Ovary (tissue), 3 donors: Measurements from ENCODE around the gene LONRF2.

Experiments
- CTCF ChIP-seq, 3 donors: fragments of 450-650 bp in 2 of 3; fragments of 200-600 bp in 1 of 3; IDR thresholded peaks; one replicate each; pipeline versions ENCODE4 v1.5.1 to v1.8.0; 2016 to 2022; ENCODE audit warnings: antibody characterized with exemption in 3 of 3, mild to moderate bottlenecking in 1 of 3
- EP300 ChIP-seq: sonication (generic); formaldehyde crosslinking; IDR thresholded peaks from one replicate; pipeline ENCODE4 v1.6.1; 2017; ENCODE audit warnings: antibody characterized with exemption
- POLR2A ChIP-seq: fragments of 450-650 bp; IDR thresholded peaks from one replicate; pipeline ENCODE4 v1.6.1; 2017; ENCODE audit warnings: antibody characterized with exemption, mild to moderate bottlenecking, moderate library complexity
- donor health status: DM: no; HTN: no; CAD: no.

- TF ChIP-seq CTCF (IDR thresholded peaks at IDR 0.05) (no peak), POLR2A (no peak), EP300 (no peak)
Measured at GRCh38 chr2:100230754-100231153, 91.5 kb downstream of the LONRF2 start.
